SK-N-SH treated with all-trans-retinoic acid at 6 μM for 48 hours (cell line): ENCODE measurements around the gene MSL2.

Experiments
- ATAC-seq: fragments of 200-7000 bp; cut with Tn5 transposase; 3 replicates; pipeline ENCODE4 v1.9.1; 2020; ENCODE audit warnings: mild to moderate bottlenecking, moderate library complexity
- ARNTL ChIP-seq: fragments of 450-650 bp; formaldehyde crosslinking; IDR thresholded peaks from 2 replicates; pipeline ENCODE4 v1.5.0; 2020; ENCODE audit warnings: low read depth, mild to moderate bottlenecking, moderate library complexity, borderline replicate concordance
- BACH2 ChIP-seq: fragments of 250-450 bp; sonication (Bioruptor Pico); IDR thresholded peaks from 2 replicates; pipeline ENCODE4 v1.9.0; 2021; ENCODE audit warnings: mild to moderate bottlenecking, borderline replicate concordance
- CSDC2 ChIP-seq: fragments of 250-450 bp; sonication (Bioruptor Pico); IDR thresholded peaks from 2 replicates; pipeline ENCODE4 v1.5.0; 2020; ENCODE audit warnings: mild to moderate bottlenecking, moderate library complexity
- ESRRG ChIP-seq: fragments of 250-450 bp; sonication (Bioruptor Pico); IDR thresholded peaks from 2 replicates; pipeline ENCODE4 v1.6.1; 2021; ENCODE audit warnings: mild to moderate bottlenecking
- GLIS3 ChIP-seq: fragments of 250-450 bp; sonication (Bioruptor Pico); IDR thresholded peaks from 2 replicates; pipeline ENCODE4 v1.5.0; 2020; ENCODE audit warnings: mild to moderate bottlenecking, moderate library complexity
- ISL1 ChIP-seq: fragments of 250-450 bp; sonication (Bioruptor Pico); IDR thresholded peaks from 2 replicates; pipeline ENCODE4 v2.1.2; 2022; ENCODE audit warnings: mild to moderate bottlenecking, moderate library complexity
- OSR1 ChIP-seq: fragments of 250-450 bp; sonication (Bioruptor Pico); IDR thresholded peaks from 2 replicates; pipeline ENCODE4 v1.8.0; 2022; ENCODE audit warnings: moderate library complexity, mild to moderate bottlenecking, inconsistent platforms
- PPARA ChIP-seq: fragments of 250-450 bp; sonication (Bioruptor Pico); IDR thresholded peaks from 2 replicates; pipeline ENCODE4 v1.5.0; 2020; ENCODE audit warnings: mild to moderate bottlenecking, borderline replicate concordance
- RARB ChIP-seq: fragments of 250-450 bp; sonication (Bioruptor Pico); IDR thresholded peaks from 2 replicates; pipeline ENCODE4 v1.8.0; 2021; ENCODE audit warnings: mild to moderate bottlenecking, moderate library complexity
- SNAI2 ChIP-seq: fragments of 250-450 bp; sonication (Bioruptor Pico); IDR thresholded peaks from 2 replicates; pipeline ENCODE4 v1.5.0; 2020; ENCODE audit warnings: mild to moderate bottlenecking, moderate library complexity
- TCF4 ChIP-seq: fragments of 250-450 bp; sonication (Bioruptor Pico); IDR thresholded peaks from 2 replicates; pipeline ENCODE4 v1.8.0; 2021; ENCODE audit warnings: mild to moderate bottlenecking, moderate library complexity, borderline replicate concordance
- TOX ChIP-seq: fragments of 250-450 bp; sonication (Bioruptor Pico); IDR thresholded peaks from 2 replicates; pipeline ENCODE4 v1.8.0; 2021; ENCODE audit warnings: mild to moderate bottlenecking, moderate library complexity, borderline replicate concordance
- ZC3H10 ChIP-seq: fragments of 250-450 bp; sonication (Bioruptor Pico); IDR thresholded peaks from 2 replicates; pipeline ENCODE4 v1.5.1; 2021; ENCODE audit warnings: mild to moderate bottlenecking, moderate library complexity
- ZNF565 ChIP-seq: fragments of 450-650 bp; formaldehyde crosslinking; conservative IDR thresholded peaks from 2 replicates; pipeline ENCODE4 v1.5.0; 2020; ENCODE audit warnings: low read depth, mild to moderate bottlenecking, moderate library complexity
- ZNF70 ChIP-seq: fragments of 450-650 bp; formaldehyde crosslinking; IDR thresholded peaks from 2 replicates; pipeline ENCODE4 v1.5.0; 2020; ENCODE audit warnings: mild to moderate bottlenecking, moderate library complexity
- ZNF8 ChIP-seq: fragments of 450-650 bp; formaldehyde crosslinking; IDR thresholded peaks from 2 replicates; pipeline ENCODE4 v1.5.0; 2020; ENCODE audit warnings: mild to moderate bottlenecking, moderate library complexity
- TF ChIP-seq, protein P1 (sequence below): fragments of 250-450 bp; sonication (Bioruptor Pico); IDR thresholded peaks from 2 replicates; pipeline ENCODE4 v1.8.0; 2021; ENCODE audit warnings: low read depth, mild to moderate bottlenecking, moderate library complexity, borderline replicate concordance
- TF ChIP-seq, protein P2 (sequence below): fragments of 250-450 bp; sonication (Bioruptor Pico); IDR thresholded peaks from 2 replicates; pipeline ENCODE4 v1.5.1; 2021; ENCODE audit warnings: mild to moderate bottlenecking, moderate library complexity
- TF ChIP-seq, protein P3 (sequence below): fragments of 250-450 bp; sonication (Bioruptor Pico); IDR thresholded peaks from 2 replicates; pipeline ENCODE4 v1.8.0; 2020; ENCODE audit warnings: mild to moderate bottlenecking, moderate library complexity, borderline replicate concordance

The MSL2 gene, protein sequence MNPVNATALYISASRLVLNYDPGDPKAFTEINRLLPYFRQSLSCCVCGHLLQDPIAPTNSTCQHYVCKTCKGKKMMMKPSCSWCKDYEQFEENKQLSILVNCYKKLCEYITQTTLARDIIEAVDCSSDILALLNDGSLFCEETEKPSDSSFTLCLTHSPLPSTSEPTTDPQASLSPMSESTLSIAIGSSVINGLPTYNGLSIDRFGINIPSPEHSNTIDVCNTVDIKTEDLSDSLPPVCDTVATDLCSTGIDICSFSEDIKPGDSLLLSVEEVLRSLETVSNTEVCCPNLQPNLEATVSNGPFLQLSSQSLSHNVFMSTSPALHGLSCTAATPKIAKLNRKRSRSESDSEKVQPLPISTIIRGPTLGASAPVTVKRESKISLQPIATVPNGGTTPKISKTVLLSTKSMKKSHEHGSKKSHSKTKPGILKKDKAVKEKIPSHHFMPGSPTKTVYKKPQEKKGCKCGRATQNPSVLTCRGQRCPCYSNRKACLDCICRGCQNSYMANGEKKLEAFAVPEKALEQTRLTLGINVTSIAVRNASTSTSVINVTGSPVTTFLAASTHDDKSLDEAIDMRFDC

DNA sequence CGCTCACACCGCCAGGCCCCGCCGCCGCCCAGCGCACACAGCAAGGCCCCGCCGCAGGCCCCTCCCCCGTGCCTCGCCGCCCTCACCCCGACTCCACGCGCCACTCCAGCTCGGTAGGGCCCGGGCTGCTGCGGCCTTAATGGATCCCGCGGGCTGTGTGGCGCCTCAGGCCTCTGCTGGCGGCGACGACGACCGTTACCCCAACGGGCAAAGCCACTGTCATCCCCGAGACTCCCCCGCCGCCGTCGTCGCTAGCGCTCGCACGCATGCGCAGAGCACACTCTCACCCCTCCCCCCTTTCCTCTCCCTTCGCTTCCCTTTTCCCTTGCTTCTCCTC is at the start of gene MSL2:
TSS of gene MSL2 (minus strand) at position 272 of the 337 bp plus-strand sequence. CDS start 1,222 bp downstream, outside the sequence.
- ATAC-seq = no peak
- no peak for TF ChIP-seq TCF4
- no peak for TF ChIP-seq SNAI2 (CRISPR knock-in tag)
- no peak for TF ChIP-seq ESRRG (CRISPR knock-in tag)
- no peak for TF ChIP-seq BACH2 (CRISPR knock-in tag)
- TF ChIP-seq, protein P1, sequence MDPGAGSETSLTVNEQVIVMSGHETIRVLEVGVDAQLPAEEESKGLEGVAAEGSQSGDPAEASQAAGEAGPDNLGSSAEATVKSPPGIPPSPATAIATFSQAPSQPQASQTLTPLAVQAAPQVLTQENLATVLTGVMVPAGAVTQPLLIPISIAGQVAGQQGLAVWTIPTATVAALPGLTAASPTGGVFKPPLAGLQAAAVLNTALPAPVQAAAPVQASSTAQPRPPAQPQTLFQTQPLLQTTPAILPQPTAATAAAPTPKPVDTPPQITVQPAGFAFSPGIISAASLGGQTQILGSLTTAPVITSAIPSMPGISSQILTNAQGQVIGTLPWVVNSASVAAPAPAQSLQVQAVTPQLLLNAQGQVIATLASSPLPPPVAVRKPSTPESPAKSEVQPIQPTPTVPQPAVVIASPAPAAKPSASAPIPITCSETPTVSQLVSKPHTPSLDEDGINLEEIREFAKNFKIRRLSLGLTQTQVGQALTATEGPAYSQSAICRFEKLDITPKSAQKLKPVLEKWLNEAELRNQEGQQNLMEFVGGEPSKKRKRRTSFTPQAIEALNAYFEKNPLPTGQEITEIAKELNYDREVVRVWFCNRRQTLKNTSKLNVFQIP (CRISPR knock-in tag) = no peak
- no peak for TF ChIP-seq ISL1 (CRISPR knock-in tag)
- no peak for TF ChIP-seq ZNF8 (CRISPR knock-in tag)
- TF ChIP-seq ARNTL (CRISPR knock-in tag) = no peak
- no peak for TF ChIP-seq ZC3H10
- no peak for TF ChIP-seq ZNF70 (CRISPR knock-in tag)
- TF ChIP-seq TOX (CRISPR knock-in tag) = no peak
- TF ChIP-seq, protein P2, sequence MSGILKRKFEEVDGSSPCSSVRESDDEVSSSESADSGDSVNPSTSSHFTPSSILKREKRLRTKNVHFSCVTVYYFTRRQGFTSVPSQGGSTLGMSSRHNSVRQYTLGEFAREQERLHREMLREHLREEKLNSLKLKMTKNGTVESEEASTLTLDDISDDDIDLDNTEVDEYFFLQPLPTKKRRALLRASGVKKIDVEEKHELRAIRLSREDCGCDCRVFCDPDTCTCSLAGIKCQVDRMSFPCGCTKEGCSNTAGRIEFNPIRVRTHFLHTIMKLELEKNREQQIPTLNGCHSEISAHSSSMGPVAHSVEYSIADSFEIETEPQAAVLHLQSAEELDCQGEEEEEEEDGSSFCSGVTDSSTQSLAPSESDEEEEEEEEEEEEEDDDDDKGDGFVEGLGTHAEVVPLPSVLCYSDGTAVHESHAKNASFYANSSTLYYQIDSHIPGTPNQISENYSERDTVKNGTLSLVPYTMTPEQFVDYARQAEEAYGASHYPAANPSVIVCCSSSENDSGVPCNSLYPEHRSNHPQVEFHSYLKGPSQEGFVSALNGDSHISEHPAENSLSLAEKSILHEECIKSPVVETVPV = no peak
- TF ChIP-seq RARB (CRISPR knock-in tag) = no peak
- TF ChIP-seq ZNF565 (CRISPR knock-in tag) = no peak
- TF ChIP-seq, protein P3, sequence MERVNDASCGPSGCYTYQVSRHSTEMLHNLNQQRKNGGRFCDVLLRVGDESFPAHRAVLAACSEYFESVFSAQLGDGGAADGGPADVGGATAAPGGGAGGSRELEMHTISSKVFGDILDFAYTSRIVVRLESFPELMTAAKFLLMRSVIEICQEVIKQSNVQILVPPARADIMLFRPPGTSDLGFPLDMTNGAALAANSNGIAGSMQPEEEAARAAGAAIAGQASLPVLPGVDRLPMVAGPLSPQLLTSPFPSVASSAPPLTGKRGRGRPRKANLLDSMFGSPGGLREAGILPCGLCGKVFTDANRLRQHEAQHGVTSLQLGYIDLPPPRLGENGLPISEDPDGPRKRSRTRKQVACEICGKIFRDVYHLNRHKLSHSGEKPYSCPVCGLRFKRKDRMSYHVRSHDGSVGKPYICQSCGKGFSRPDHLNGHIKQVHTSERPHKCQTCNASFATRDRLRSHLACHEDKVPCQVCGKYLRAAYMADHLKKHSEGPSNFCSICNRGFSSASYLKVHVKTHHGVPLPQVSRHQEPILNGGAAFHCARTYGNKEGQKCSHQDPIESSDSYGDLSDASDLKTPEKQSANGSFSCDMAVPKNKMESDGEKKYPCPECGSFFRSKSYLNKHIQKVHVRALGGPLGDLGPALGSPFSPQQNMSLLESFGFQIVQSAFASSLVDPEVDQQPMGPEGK (CRISPR knock-in tag) = no peak
- no peak for TF ChIP-seq CSDC2 (CRISPR knock-in tag)

DNA sequence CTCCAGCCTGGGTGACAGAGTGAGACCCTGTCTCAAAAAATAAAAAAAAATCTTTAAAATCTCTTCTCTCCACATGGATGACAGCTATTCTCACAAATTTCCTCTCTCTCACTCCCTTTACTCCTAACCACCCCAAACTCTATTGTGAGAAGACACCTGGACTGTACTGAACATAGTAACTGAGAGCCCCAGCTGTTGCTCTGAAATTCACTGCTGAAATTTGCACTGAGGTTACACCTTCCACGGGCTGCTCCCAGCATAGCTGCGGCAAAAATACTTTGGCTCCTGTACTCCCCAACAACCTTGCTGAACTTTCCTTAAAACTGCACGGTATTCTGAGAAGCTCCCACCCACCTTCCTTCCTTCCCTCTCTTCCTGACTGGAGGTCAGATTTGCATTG is 49.6 kb upstream of the MSL2 start:
- TF ChIP-seq, protein P2 = no peak
- TF ChIP-seq OSR1 (CRISPR knock-in tag) (no peak), ZNF8 (CRISPR knock-in tag) (no peak)
- ATAC-seq = no peak

DNA sequence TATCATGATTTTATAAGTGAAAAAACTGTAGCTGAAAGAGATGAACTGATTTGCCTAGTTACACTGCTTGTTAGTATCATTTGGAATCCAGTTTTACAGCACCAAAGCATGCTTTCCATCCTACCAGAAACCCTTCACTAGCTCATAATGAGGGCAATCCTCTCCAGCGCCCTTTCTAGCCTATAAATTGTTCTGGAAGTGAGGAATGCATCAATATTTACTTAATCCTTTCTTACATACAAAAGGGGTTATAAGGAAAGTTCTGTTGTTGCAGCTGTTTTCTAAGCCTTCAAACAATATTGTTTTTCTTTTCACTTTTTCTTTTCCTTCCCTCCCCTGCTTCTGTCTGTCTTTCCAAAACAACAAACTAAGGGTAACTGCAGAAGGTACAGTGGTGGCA is 43.0 kb upstream of the MSL2 start:
- no peak for ATAC-seq
- no peak for TF ChIP-seq ZNF565 (CRISPR knock-in tag)
- TF ChIP-seq, protein P2 = no peak

DNA sequence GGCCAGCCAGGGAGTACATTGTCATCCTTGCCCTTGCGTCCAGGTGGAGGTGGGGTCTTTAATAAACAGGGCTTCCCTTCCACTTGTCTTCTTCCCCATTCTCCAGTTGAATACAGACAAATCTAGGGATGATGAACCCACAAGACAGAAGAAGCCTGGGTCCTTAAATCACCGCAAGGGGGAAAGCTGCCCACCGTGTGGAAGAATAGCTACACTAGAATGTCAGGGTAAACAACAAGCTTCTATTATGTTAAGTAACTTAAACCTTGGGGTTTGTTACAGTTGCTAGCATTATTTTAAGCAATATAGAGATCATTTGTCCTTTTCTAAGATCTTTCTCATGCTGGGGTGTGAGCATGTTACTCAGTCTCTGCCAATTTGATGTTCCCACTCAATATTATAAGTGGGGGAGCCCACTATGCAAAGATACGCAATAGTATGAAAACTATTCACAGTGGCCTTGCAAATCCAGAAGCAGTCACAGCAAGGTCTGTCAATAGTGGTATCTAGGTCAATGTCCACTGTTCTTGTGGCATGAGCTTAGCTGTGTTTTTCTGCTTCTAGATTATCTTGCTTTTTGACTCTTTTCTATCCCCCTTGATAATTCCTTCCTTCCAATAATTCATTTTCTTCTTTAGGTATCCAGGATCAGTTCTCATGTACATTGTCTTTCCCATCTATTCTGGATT is 42.0 kb upstream of the MSL2 start:
- no peak for ATAC-seq
- TF ChIP-seq, protein P2 = no peak
- TF ChIP-seq ZNF565 (CRISPR knock-in tag) (no peak), TCF4 (no peak), GLIS3 (CRISPR knock-in tag) (no peak), ARNTL (CRISPR knock-in tag) (no peak), PPARA (CRISPR knock-in tag) (no peak), TOX (CRISPR knock-in tag) (no peak)
